AG09319 (cell line): ENCODE data around the gene BRCA1.
"Not testable (repeated sequence)": the region's sequence is repeated elsewhere in the genome, so short reads cannot be mapped to it uniquely, and the experiment has no call there.

Source experiments
- DNase-seq: peaks from one replicate; pipeline ENCODE4 v3.0.0-alpha.2; 2010; ENCODE audit warnings: low read depth; ENCODE audit errors: extremely low read depth
- TF ChIP-seq, protein P1 (sequence below): IDR thresholded peaks from 2 replicates; pipeline ENCODE4 v1.5.1; 2011; ENCODE audit warnings: low read depth, mild to moderate bottlenecking, inconsistent platforms, low read length, moderate library complexity

The BRCA1 gene

DNA sequence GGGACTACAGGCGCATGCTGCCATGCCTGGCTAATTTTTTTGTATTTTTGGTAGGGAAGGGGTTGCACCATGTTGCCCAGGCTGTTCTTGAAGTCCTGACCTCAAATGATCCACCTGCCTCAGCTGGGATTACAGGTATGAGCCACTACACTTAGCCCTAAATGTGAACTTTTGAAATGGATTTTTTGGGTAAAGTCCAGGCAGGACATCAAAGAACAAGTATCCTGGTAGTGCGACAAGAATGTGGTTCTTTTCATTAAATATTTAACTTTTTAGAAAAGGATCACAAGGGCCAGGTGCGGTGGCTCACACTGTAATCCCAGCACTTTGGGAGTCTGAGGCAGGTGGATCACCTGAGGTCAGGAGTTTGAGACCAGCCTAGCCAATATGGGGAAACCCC lies 30.5 kb upstream of the BRCA1 start:
- DNase-seq: no peak
- TF ChIP-seq, protein P1, sequence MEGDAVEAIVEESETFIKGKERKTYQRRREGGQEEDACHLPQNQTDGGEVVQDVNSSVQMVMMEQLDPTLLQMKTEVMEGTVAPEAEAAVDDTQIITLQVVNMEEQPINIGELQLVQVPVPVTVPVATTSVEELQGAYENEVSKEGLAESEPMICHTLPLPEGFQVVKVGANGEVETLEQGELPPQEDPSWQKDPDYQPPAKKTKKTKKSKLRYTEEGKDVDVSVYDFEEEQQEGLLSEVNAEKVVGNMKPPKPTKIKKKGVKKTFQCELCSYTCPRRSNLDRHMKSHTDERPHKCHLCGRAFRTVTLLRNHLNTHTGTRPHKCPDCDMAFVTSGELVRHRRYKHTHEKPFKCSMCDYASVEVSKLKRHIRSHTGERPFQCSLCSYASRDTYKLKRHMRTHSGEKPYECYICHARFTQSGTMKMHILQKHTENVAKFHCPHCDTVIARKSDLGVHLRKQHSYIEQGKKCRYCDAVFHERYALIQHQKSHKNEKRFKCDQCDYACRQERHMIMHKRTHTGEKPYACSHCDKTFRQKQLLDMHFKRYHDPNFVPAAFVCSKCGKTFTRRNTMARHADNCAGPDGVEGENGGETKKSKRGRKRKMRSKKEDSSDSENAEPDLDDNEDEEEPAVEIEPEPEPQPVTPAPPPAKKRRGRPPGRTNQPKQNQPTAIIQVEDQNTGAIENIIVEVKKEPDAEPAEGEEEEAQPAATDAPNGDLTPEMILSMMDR: no peak

DNA sequence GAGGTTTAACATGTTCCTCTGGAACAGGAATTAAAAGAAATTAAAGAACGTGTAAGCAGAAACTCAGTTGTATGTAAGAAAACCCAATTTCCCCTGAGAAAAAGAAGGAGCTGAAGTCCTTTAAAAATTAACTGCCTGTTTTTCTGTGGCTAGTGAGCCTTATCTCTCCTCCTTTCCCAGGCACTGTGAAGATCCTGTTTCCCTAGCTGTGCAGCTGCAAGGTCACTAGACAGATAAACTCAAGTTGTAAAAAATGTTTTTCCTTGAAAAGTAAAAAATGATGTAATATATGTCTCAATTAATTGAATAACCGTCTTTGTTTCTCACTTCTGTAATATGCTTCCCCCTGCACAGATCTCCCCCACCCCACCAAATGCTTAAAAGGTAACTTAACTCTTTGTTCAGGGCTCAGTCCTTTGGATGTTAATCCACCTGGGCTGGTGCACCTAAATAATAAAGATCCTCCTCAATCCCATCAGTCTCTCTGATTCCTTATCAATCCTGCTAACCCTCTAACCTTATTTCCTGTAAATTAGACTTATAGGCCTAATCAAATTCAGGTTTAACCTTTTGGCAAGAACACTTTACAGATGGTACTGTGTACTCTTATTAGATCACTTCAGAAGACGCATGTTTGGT lies 28.2 kb upstream of the BRCA1 start:
- DNase-seq: not testable (repeated sequence)

DNA sequence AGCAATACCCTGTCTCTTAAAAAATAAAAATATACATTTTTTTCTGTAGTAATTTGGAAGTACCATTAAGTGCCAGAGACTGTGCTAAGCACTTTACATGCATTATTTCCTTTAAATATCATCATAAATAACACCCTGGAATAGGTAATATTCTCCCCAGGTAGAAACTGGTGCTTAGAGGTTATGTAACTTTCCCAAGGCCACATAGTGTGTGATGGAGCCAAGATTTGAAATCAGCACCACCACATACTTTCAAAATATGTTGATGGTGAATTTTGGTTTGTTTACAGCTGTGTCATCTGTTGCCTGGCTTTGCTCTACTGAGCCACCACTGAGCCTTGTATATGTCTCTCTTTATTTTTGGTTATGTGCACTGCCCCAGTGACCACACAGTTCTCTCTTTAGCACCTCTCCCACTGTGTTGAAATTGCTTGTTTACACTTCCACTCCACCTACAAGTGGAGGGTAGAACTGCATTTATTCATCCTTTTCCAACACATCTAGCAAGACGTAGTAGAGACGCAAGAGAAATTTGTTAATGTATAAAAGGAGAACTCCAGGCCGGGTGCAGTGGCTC lies 26.8 kb upstream of the BRCA1 start:
- no peak for DNase-seq
- TF ChIP-seq, protein P1: no peak

DNA sequence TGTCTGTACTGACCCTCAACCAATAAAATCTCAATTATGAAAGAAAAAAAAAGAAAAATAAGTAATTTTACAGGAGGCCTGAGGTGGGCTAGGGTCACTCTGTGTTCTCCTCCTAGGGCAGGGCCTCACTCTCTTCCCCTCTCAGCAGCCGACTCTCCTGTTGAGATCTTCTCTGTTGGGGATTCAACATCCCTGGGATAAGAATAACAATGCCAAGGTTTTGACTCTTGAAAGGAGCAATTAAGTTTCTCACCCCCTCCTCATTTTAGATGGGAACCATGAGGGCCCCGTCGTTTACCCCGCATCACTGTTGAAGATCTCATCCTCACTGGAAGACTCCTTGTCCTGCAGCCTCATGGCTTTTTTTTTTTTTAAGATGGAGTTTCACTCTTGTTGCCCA lies 21.5 kb upstream of the BRCA1 start:
- no peak for DNase-seq
- TF ChIP-seq, protein P1: no peak

DNA sequence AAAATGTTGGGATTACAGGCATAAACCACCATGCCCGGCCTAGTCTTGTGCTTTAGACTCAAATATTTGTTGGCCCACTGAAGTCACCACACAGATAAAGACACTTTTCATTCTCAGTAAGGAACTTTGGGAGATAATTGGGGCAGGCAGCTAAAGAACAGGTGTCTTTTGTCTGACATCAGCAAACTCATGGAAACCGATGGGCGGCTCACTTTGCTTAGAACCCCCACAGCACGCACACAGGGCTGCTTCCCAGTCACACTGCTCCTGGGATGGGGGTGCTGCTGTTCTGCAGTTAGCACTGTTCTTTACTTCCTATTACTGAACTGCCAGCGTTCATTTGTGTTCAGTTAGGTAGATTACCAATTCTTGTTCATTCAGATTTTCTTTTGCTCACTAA lies 18.0 kb upstream of the BRCA1 start:
- TF ChIP-seq, protein P1: no peak
- DNase-seq: no peak

DNA sequence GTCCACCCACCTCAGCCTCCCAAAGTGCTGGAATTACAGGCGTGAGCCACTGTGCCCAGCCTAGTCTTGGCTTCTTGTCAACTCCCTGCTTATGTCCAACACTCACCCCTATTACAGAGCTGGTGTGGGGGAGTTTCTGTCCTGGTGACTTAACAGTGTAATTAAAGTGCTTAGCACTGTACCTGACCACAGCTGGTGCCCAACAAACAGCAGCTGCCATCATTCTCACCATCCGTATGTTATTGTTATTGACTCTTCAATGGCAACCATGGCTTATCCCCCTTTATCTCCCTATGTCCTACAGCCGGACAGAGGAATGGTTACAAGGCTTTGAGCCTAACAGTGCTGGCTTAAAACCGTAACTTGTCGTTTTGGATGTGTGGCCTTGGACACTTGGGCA lies 17.0 kb upstream of the BRCA1 start:
- no peak for DNase-seq
- TF ChIP-seq, protein P1: no peak

DNA sequence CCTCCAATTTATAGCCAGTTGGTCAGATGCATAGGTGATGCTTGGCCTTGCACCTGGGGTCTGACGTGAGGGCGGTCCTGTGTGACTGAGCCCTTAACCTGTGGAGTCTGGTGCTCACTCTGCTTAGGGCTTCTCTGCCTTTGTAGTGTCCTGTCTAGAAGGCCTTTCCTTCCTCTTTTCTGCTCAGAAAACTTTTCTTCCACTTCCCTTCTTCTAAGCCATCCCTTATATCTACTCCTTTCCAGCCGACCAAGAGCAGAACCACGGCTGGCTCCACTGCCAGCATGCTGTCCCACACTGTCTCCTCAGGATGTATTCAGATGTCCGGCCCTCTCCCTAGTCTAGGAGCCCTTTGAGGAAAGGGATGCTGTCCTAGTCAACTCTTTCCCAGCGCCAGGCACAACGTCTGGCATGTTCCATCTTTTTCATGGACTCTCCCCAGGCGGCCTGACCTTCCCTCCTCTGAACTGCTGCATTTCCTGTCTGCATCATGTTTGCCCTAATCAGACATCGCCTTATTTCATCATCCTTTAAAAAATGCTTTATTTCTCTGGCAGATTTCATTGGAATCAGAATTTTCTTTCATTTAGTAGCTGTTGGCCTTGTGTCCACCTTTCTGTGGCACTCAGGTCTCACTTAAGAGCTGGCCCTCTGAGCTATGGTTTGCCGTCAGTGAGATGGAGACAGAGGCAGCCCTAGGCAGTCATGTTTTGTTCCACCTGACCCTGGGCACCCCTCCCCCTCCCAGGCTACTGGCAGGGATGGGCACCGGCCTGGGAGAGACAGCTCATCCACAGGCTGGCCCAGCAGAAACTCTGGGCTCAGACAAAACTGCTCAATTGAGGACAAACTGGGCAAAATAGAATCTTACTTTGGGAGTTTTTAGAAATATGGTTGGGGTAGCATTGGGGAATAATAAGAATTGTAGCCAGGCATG lies 15.5 kb upstream of the BRCA1 start:
- DNase-seq: no peak
- TF ChIP-seq, protein P1: no peak

DNA sequence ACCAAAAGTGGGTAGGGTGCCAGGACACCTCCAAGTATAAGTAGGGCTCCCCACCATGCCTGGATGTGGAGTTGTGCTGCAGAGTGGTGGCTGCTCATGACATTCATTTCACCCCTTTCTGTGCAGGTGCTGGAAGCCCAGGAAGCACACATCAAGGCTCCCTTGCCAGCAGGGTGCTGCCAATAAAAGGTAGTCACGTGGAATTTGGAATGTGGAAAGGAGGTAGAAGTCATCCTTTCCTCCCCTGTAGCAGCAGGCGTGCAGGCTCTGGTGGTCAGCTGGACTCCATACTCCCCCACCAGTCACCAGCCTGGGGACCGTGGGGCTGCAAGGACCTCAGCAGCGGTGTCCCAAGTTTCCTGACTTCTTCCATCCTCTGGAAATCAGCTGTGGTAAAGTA lies 13.4 kb upstream of the BRCA1 start:
- not testable (repeated sequence) for DNase-seq

DNA sequence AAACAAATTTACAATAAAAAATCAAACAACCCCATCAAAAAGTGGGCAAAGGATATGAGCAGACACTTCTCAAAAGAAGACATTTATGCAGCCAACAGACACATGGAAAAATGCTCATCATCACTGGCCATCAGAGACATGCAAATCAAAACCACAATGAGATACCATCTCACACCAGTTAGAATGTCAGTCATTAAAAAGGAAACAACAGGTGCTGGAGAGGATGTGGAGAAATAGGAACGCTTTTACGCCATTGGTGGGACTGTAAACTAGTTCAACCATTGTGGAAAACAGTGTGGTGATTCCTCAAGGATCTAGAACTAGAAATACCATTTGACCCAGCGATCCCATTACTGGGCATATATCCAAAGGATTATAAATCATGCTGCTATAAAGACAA lies 11.4 kb upstream of the BRCA1 start:
- not testable (repeated sequence) for DNase-seq
